ENCODE measurements around the gene ATP6V1B1.

GRCh38 chr2:70962211-70962884, 26.6 kb downstream of the ATP6V1B1 start:
- no peak for TF ChIP-seq CTCF (IDR thresholded peaks at IDR 0.05)
- no peak for TF ChIP-seq ETV6 (CRISPR knock-in tag; IDR thresholded peaks at IDR 0.05)
- TF ChIP-seq FOXJ3 (CRISPR knock-in tag; IDR thresholded peaks at IDR 0.05; ENCODE audit: borderline replicate concordance) = no peak
- TF ChIP-seq ZNF232 (CRISPR knock-in tag; IDR thresholded peaks at IDR 0.05) = no peak
